Natural killer cell (primary cell): ENCODE measurements around the gene RYR3. TPM values are rescaled to one million over a fixed set of nuclear protein-coding genes. Genes with fewer than 3 reads are reported as not detected.

Experiments used
- ATAC-seq, 3 donors: fragments of 150-1000 bp in 2 of 3; fragments of 200-7000 bp in 1 of 3; cut with Tn5 transposase; 1 replicate in 1 of 3; 2 replicates in 2 of 3; pipeline ENCODE4 v1.10.0; 2021; ENCODE audit warnings: mild to moderate bottlenecking in 2 of 3, moderate library complexity in 2 of 3
- DNase-seq, 2 donors: peaks; one replicate each; pipeline versions ENCODE4 v3.0.0 to v3.0.0-alpha.2; 2013 to 2021; ENCODE audit warnings: mixed read lengths in 1 of 2
- H3K27ac ChIP-seq: one replicate; pipeline ENCODE4 v1.5.1; 2013; ENCODE audit warnings: mild to moderate bottlenecking, low read length
- H3K27me3 ChIP-seq: one replicate; pipeline ENCODE4 v1.6.1; 2013; ENCODE audit warnings: low read length; ENCODE audit not compliant: control insufficient read depth, insufficient read depth
- H3K36me3 ChIP-seq: one replicate; pipeline ENCODE4 v1.6.1; 2013; ENCODE audit warnings: low read length; ENCODE audit not compliant: control insufficient read depth, insufficient read depth
- H3K4me1 ChIP-seq: one replicate; pipeline ENCODE4 v1.6.1; 2013; ENCODE audit warnings: low read length; ENCODE audit not compliant: control insufficient read depth, insufficient read depth
- H3K4me3 ChIP-seq: one replicate; pipeline ENCODE4 v1.5.1; 2013; ENCODE audit warnings: low read length
- H3K9me3 ChIP-seq: one replicate; pipeline ENCODE4 v1.6.1; 2013; ENCODE audit warnings: low read length; ENCODE audit not compliant: control insufficient read depth, insufficient read depth
- H3K27ac Mint-ChIP-seq, 2 donors: one replicate each; pipeline ENCODE4 v1.8.0; 2022; ENCODE audit warnings: mild to moderate bottlenecking in 2 of 2, mixed read lengths in 2 of 2, moderate library complexity in 1 of 2
- H3K27me3 Mint-ChIP-seq, 2 donors: one replicate each; pipeline ENCODE4 v1.8.0; 2022; ENCODE audit warnings: low read depth in 2 of 2, mixed read lengths in 2 of 2
- H3K36me3 Mint-ChIP-seq: one replicate; pipeline ENCODE4 v1.8.0; 2022; ENCODE audit warnings: mixed read lengths
- H3K4me1 Mint-ChIP-seq, 2 donors: one replicate each; pipeline ENCODE4 v1.8.0; 2022; ENCODE audit warnings: mixed read lengths in 2 of 2
- H3K4me3 Mint-ChIP-seq: one replicate; pipeline ENCODE4 v1.8.0; 2022; ENCODE audit warnings: mild to moderate bottlenecking, moderate library complexity, mixed read lengths
- H3K9me3 Mint-ChIP-seq, 2 donors: one replicate each; pipeline ENCODE4 v1.8.0; 2022; ENCODE audit warnings: mixed read lengths in 2 of 2
- WGBS: methylation state at CpG from one replicate; pipeline ENCODE4 v1.1.7; 2013; ENCODE audit warnings: missing lambda C conversion rate; ENCODE audit not compliant: insufficient coverage; 5-methylcytosine and 5-hydroxymethylcytosine counted together
- intact Hi-C: fragments of 100-400 bp; cut with micrococcal nuclease; formaldehyde crosslinking; loops from one replicate; pipeline ENCODE4 v1.14.2; 2022
- total RNA-seq, 4 donors: library from RNA; stranded (reverse); fragments of 120-200 nt in 1 of 4; gene quantifications; one replicate each; pipeline versions ENCODE4 v1.2.3 to v1.2.4, GENCODE V29; 2013 to 2022
- TF ChIP-seq, protein P1 (sequence below): fragments of 200-600 bp; IDR thresholded peaks from one replicate; pipeline ENCODE4 v1.8.0; 2022; ENCODE audit warnings: antibody characterized with exemption

The RYR3 gene
- total RNA-seq, 3 donors from 2014 or later (not counting 1 experiment from before 2014, with no cell fraction given): 0.09 to 6.2 TPM; not detected in 1

DNA sequence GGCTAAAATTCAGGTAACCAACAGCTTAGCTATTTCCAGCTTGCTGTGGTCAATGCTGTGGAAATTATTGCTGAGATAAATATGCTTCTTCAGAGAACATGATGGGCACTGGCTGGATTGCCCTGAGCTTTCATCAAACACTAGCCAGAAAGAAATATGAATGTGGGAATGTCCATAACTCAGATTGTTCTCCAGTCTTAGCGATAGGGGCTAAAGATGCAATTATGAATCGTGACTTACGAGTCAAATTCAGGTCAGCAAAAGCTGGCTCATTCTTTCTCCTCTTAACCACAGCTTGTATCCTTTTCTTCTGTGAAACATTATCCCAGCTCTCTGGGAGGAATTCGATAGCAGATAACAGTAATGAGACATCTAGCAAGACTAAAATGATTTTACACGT is 307.6 kb downstream of the RYR3 start:
- no peaks in the 10 kb centered on the region for H3K36me3 ChIP-seq
- H3K36me3 Mint-ChIP-seq: no peaks in the 10 kb centered on the region
- no peak overlapping the region for H3K27ac Mint-ChIP-seq
- no peak overlapping the region for H3K4me3 Mint-ChIP-seq
- WGBS: 88% methylated on average over 5 of the region's 5 CpGs
- ATAC-seq (no peak), DNase-seq (no peak)
- peaks cover 8 to 19% of the 10 kb centered on the region in 2 donors for H3K27me3 Mint-ChIP-seq
- H3K27ac ChIP-seq: no peak overlapping the region
- no peaks in the 10 kb centered on the region for H3K27me3 ChIP-seq
- peaks cover 0 to 3% of the 10 kb centered on the region in 2 donors for H3K9me3 Mint-ChIP-seq
- intact Hi-C loops: no loop called here
- no peaks in the 10 kb centered on the region for H3K9me3 ChIP-seq
- H3K4me1 Mint-ChIP-seq: no peaks in the 10 kb centered on the region
- no peak overlapping the region for H3K4me3 ChIP-seq
- H3K4me1 ChIP-seq: no peaks in the 10 kb centered on the region
- TF ChIP-seq, protein P1, sequence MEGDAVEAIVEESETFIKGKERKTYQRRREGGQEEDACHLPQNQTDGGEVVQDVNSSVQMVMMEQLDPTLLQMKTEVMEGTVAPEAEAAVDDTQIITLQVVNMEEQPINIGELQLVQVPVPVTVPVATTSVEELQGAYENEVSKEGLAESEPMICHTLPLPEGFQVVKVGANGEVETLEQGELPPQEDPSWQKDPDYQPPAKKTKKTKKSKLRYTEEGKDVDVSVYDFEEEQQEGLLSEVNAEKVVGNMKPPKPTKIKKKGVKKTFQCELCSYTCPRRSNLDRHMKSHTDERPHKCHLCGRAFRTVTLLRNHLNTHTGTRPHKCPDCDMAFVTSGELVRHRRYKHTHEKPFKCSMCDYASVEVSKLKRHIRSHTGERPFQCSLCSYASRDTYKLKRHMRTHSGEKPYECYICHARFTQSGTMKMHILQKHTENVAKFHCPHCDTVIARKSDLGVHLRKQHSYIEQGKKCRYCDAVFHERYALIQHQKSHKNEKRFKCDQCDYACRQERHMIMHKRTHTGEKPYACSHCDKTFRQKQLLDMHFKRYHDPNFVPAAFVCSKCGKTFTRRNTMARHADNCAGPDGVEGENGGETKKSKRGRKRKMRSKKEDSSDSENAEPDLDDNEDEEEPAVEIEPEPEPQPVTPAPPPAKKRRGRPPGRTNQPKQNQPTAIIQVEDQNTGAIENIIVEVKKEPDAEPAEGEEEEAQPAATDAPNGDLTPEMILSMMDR: no peak

DNA sequence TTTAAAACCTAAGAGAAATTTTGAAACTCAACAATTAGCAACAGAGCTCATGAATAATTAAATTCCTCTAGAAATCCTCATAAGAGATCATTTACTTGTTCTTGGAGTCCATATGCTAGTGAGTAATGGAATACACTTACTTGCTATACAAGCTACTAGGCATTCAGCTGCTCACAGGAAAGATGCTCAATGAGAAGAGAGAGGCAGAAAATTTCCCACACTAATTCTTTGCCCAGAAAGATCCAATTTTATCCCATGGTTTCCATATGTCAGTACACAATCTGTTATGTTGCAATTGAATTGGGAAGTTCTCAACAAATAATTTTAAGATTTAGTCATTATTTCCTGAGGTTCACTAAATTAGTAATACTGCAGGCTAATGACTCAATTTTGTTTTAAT is 310.4 kb downstream of the RYR3 start:
- Mint-ChIP-seq H3K9me3 (peaks cover 0 to 3% of the 10 kb centered on the region in 2 donors), H3K4me3 (no peak overlapping the region), H3K27me3 (peaks cover 9 to 30% of the 10 kb centered on the region in 2 donors), H3K4me1 (no peaks in the 10 kb centered on the region), H3K27ac (no peak overlapping the region), H3K36me3 (no peaks in the 10 kb centered on the region)
- intact Hi-C loops: no loop called here
- H3K27ac ChIP-seq: no peak overlapping the region
- DNase-seq (no peak), ATAC-seq (no peak)
- H3K4me3 ChIP-seq: no peak overlapping the region
- H3K27me3 ChIP-seq: no peaks in the 10 kb centered on the region
- H3K36me3 ChIP-seq: no peaks in the 10 kb centered on the region
- no peaks in the 10 kb centered on the region for H3K4me1 ChIP-seq
- TF ChIP-seq, protein P1: no peak
- no peaks in the 10 kb centered on the region for H3K9me3 ChIP-seq

DNA sequence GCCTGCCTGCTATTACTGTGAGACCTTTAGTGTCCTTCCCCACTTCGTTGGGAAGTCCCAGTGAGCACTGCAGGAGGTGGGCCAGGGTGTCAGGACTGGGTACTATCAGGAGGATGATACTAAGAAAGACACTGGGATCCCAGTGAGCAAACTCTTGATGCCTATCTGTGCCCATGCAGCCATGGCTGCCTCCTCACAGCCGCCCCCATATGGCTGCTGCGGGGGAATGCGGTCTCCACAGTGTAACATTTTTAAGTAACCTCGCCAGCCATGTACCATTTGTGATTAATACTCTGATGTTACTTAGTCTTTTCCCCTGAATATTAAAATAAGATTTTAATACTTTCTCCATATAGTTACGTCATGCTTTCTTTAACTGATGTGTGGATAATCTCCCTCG is 312.2 kb downstream of the RYR3 start:
- ATAC-seq: no peak
- Mint-ChIP-seq H3K27ac (no peak overlapping the region), H3K4me3 (no peak overlapping the region), H3K9me3 (peaks cover 0 to 8% of the 10 kb centered on the region in 2 donors), H3K36me3 (no peaks in the 10 kb centered on the region), H3K4me1 (no peaks in the 10 kb centered on the region), H3K27me3 (peaks cover 11 to 30% of the 10 kb centered on the region in 2 donors)
- no peak for DNase-seq
- Histone ChIP-seq H3K27me3 (no peaks in the 10 kb centered on the region), H3K4me1 (no peaks in the 10 kb centered on the region), H3K4me3 (no peak overlapping the region), H3K27ac (no peak overlapping the region), H3K9me3 (no peaks in the 10 kb centered on the region), H3K36me3 (no peaks in the 10 kb centered on the region)
- intact Hi-C loops: no loop called here
- TF ChIP-seq, protein P1: no peak
- 90% methylated on average over 5 of the region's 7 CpGs for WGBS

DNA sequence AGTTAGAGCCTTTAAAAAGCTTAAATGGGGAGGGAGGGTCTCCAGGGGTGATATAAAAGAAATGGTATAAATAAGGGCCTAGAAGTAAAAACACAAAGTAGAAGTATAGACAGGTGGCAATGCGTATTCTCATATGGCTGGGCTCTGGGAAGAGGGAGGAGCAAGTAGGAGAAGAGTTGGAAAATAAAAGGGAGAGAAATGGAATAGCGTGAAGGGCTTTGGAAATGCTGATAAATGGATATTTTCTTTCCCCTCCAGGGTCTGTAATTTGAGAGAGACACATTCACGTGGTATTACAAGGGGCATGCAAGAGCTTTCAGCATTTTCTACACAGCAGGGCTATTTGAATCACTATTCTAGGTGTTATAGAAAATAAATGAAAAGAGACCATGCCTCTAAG is 313.7 kb downstream of the RYR3 start:
- Histone ChIP-seq H3K36me3 (no peaks in the 10 kb centered on the region), H3K4me1 (no peaks in the 10 kb centered on the region), H3K9me3 (no peaks in the 10 kb centered on the region), H3K27me3 (no peaks in the 10 kb centered on the region), H3K27ac (no peak overlapping the region), H3K4me3 (no peak overlapping the region)
- intact Hi-C loops: no loop called here
- TF ChIP-seq, protein P1: no peak
- H3K4me1 Mint-ChIP-seq: no peaks in the 10 kb centered on the region
- H3K27ac Mint-ChIP-seq: no peak overlapping the region
- no peak overlapping the region for H3K4me3 Mint-ChIP-seq
- ATAC-seq (no peak), DNase-seq (no peak)
- H3K36me3 Mint-ChIP-seq: no peaks in the 10 kb centered on the region
- H3K27me3 Mint-ChIP-seq: peaks cover 12 to 23% of the 10 kb centered on the region in 2 donors
- WGBS: 89% methylated on average over 2 of the region's 3 CpGs
- peaks cover 0 to 8% of the 10 kb centered on the region in 2 donors for H3K9me3 Mint-ChIP-seq
